ENCODE measurements around the gene CYTH3.
A peak's percentile ranks its signal among the peaks of the same experiment; 100 is the strongest.

The CYTH3 gene

DNA sequence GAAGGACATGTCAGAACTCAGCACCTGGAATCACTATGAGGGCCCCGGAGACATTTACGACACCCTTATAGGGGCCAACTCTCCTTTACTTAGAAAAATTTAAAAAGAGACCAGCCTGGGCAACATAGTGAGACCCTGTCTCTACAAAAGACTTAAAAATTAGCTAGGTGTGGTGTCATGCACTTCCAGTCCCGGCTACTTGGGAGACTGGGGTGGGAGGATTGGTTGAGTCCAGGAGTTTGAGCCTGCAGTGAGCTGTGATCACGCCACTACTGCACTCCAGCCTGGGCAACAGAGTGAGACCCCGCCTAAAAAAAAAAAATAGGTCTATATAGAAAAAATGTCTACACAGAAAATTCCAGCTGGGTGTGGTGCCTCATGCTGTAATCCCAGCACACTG, 7.5 kb upstream of the CYTH3 start:
- H3K4me3 ChIP-seq (ENCODE audit: low read depth, low read length), result no peak overlapping the region
- no peak for DNase-seq (ENCODE audit: low read depth)
- TF ChIP-seq, protein P1, sequence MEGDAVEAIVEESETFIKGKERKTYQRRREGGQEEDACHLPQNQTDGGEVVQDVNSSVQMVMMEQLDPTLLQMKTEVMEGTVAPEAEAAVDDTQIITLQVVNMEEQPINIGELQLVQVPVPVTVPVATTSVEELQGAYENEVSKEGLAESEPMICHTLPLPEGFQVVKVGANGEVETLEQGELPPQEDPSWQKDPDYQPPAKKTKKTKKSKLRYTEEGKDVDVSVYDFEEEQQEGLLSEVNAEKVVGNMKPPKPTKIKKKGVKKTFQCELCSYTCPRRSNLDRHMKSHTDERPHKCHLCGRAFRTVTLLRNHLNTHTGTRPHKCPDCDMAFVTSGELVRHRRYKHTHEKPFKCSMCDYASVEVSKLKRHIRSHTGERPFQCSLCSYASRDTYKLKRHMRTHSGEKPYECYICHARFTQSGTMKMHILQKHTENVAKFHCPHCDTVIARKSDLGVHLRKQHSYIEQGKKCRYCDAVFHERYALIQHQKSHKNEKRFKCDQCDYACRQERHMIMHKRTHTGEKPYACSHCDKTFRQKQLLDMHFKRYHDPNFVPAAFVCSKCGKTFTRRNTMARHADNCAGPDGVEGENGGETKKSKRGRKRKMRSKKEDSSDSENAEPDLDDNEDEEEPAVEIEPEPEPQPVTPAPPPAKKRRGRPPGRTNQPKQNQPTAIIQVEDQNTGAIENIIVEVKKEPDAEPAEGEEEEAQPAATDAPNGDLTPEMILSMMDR (conservative IDR thresholded peaks at IDR 0.05; ENCODE audit: low read depth, low read length), result no peak

DNA sequence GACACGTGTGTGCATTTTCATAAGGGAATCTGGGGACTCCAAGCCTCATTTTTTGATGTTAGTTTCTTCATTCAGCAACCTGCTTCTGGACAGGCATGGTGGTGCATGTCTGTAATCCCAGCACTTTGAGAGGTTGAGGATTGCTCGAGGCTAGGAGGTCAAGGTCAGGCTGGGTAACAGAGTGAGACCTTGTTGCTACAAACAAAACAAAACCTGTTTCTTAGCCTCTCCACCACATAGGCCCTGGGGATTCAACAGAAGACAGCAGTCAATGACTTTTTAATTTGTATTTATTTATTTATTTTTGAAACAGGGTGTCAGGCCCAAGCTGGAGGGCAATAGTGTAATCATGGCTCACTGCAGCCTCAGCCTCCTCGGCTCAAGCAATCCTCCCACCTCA, 6.9 kb upstream of the CYTH3 start:
- H3K4me3 ChIP-seq (ENCODE audit: low read depth, low read length), result no peak overlapping the region
- DNase-seq (ENCODE audit: low read depth), result no peak
- TF ChIP-seq, protein P1 (conservative IDR thresholded peaks at IDR 0.05; ENCODE audit: low read depth, low read length), result no peak

DNA sequence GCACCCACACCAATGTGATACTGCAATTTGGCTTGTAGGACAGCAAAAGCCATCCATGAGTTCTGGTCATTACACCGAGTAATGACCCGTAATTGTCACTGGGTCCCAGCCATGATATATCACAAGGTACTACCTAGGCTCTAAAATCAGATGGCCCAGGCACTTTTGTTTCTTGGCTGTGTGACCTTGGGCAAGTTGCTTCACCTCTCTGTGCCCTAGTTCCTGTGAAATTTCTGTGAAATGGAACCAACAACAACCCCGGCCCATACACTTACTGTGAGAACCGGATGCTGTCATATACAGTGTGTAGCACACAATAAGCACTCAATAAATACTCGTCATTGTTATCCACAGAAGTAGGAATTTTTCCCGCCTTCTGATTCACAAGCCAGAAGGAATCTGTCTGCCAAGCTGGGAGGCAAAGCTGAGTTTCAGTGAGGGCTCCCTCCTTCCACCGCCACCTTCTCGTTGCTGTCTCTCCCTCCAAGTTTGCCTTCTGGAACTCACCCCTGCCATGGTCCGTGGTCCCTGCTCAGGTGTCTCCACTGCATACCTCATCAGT, 6.4 kb upstream of the CYTH3 start:
- no peak for DNase-seq (ENCODE audit: low read depth)
- TF ChIP-seq, protein P1 (conservative IDR thresholded peaks at IDR 0.05; ENCODE audit: low read depth, low read length), result no peak
- H3K4me3 ChIP-seq (ENCODE audit: low read depth, low read length), result no peak overlapping the region

DNA sequence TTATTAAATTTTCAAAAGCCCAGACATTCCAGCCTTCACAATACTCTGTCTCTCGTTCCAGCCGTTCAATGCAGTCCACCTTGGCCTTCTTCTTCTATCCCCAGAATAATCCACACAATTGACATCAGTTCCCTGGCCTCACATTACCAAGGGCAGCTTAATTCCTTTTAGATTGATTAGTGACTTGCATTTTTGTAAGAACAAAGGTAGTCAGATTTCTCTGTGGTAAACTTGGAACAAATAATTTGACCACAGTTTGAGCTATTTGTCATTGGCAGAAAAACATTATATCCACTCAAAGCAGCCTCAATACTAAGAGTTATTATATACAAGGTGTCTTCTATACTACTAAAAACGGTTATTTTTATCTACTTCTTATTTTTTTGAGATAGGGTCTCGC, 5.1 kb upstream of the CYTH3 start:
- no peak for DNase-seq (ENCODE audit: low read depth)
- TF ChIP-seq, protein P1 (conservative IDR thresholded peaks at IDR 0.05; ENCODE audit: low read depth, low read length), result no peak

DNA sequence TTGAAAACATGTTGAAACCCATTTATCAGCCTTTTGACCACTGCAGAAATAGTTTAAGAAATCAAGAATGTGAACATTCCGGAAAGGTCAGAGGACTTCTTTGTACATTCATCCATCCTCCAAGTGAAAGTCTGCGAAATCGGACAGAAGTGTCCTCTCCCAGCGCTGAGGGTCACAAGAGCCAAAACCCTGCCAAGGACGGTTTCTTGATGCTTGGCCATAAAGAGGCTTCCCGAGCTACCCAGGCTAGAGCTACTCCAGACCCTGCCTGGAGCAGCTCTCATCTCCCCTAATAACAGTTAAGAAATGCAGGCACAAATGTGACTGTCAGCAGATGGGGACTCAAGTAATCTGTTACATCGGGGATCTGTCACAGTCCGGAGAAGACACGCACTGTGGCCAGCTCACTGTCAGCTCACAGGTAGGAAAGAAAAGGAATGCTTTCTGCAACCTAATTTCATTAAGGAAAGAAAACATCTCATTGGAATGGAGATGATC, 4.5 kb upstream of the CYTH3 start:
- TF ChIP-seq, protein P1 (conservative IDR thresholded peaks at IDR 0.05; ENCODE audit: low read depth, low read length), result no peak
- H3K4me3 ChIP-seq (ENCODE audit: low read depth, low read length), result no peak overlapping the region
- DNase-seq (ENCODE audit: low read depth), result peak; percentile 67

More for the DNA sequence above, 5.1 kb upstream of the CYTH3 start:
- no peak overlapping the region for H3K4me3 ChIP-seq (ENCODE audit: low read depth, low read length)

DNA sequence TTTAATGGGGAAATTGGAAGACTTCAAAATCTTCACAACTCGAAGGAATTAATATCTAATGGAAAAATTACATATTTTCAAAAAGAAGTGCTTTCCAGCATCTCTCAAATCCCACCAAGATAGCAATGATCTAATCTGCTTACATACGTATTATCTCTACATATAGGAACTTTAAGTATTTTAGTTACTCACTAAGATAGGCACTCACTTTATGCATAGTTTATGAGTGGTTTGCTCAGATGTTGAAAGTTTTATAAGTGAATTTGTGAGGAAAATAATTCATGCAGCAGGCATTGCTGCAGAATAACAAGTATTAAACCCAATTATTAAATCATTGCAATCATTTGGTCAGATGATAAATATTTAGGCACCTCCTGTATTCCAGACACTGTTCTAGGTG, 2.3 kb upstream of the CYTH3 start:
- TF ChIP-seq, protein P1 (conservative IDR thresholded peaks at IDR 0.05; ENCODE audit: low read depth, low read length), result no peak

DNA sequence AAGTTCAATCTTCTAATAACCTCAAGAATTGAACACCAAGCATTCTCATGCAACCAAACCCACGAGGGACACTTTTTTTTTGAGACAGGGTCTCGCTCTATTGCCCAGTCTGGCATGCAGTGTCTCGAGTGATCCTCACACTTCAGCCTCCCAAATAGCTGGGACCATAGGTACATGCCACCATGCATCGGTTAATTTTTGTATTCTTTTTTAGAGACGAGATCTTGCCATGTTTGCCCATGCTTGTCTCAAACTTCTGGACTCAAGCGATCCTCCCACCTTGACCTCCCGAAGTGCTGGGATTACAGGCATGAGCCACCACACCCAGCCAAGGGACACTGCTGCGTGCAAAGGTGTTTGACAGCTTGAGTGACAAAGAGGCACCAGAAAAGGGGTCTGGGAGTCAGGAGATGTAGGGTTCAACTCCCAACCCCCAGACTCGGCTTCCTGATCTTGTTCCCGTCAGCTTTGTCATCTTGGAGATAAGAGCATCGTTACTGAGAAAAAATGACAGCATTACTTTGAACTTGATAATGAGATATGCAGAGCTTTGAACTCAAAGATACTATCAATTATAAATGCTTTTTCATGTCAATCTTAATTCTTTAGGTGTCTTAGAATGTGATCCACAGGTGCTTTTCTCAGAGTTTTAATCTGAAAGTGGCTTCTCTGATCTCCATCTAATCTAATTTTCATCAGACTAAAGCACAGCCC, 1.6 kb upstream of the CYTH3 start:
- TF ChIP-seq, protein P1 (conservative IDR thresholded peaks at IDR 0.05; ENCODE audit: low read depth, low read length), result no peak
- DNase-seq (ENCODE audit: low read depth), result no peak
- no peak overlapping the region for H3K4me3 ChIP-seq (ENCODE audit: low read depth, low read length)

More for the DNA sequence above, 2.3 kb upstream of the CYTH3 start:
- H3K4me3 ChIP-seq (ENCODE audit: low read depth, low read length), result no peak overlapping the region
- no peak for DNase-seq (ENCODE audit: low read depth)
